HG03575 (cell line): ENCODE measurements around the gene CBX4.

ENCODE experiments used
- ATAC-seq: cut with Tn5 transposase; IDR thresholded peaks from one replicate; pipeline ENCODE4 v1.9.1; 2021; ENCODE audit not compliant: unreplicated experiment, insufficient number of reproducible peaks, low FRiP score; ENCODE audit errors: extremely low read depth

The CBX4 gene

GRCh38 chr17:79794659-79795511 lies 44.4 kb downstream of the CBX4 start:
- no peak for ATAC-seq

GRCh38 chr17:79793924-79794304 lies 45.3 kb downstream of the CBX4 start:
- ATAC-seq, result no peak

- no peak for ATAC-seq
Observed at GRCh38 chr17:79792984-79793923, 46.0 kb downstream of the CBX4 start.

- no peak for ATAC-seq
Observed at GRCh38 chr17:79792341-79792871, 46.8 kb downstream of the CBX4 start.

GRCh38 chr17:79791735-79792161 lies 47.5 kb downstream of the CBX4 start:
- no peak for ATAC-seq

GRCh38 chr17:79790805-79791734 lies 48.2 kb downstream of the CBX4 start:
- ATAC-seq, result no peak

- ATAC-seq, result no peak
Observed at GRCh38 chr17:79789943-79790804, 49.1 kb downstream of the CBX4 start.

- no peak for ATAC-seq
Observed at GRCh38 chr17:79788989-79789942, 50.0 kb downstream of the CBX4 start.

GRCh38 chr17:79788455-79788854 lies 50.8 kb downstream of the CBX4 start:
- ATAC-seq, result no peak

GRCh38 chr17:79786930-79787643 lies 52.2 kb downstream of the CBX4 start:
- no peak for ATAC-seq

GRCh38 chr17:79785900-79786810 lies 53.1 kb downstream of the CBX4 start:
- ATAC-seq, result no peak

- ATAC-seq, result no peak
Observed at GRCh38 chr17:79785017-79785899, 54.0 kb downstream of the CBX4 start.

- no peak for ATAC-seq
Observed at GRCh38 chr17:79784353-79785016, 54.8 kb downstream of the CBX4 start.

- ATAC-seq, result no peak
Observed at GRCh38 chr17:79783891-79784290, 55.3 kb downstream of the CBX4 start.
